MG63 (cell line): ENCODE measurements around the gene GHRL. TPM values are rescaled to one million over a fixed set of nuclear protein-coding genes. Genes with fewer than 3 reads are reported as not detected.
"Not testable (repeated sequence)": the region's sequence is repeated elsewhere in the genome, so short reads cannot be mapped to it uniquely, and the experiment has no call there.

Experiments used
- DNase-seq: peaks from one replicate; pipeline ENCODE4 v3.0.0-alpha.2; 2020
- H3K27me3 ChIP-seq: fragments of 250-450 bp; sonication (Bioruptor Pico); 2 replicates; pipeline ENCODE4 v1.5.1; 2020; ENCODE audit warnings: mild to moderate bottlenecking, moderate library complexity
- H3K36me3 ChIP-seq: fragments of 250-450 bp; sonication (Bioruptor Pico); 2 replicates; pipeline ENCODE4 v1.5.1; 2020; ENCODE audit warnings: mild to moderate bottlenecking, moderate library complexity
- H3K4me3 ChIP-seq: fragments of 250-450 bp; sonication (Bioruptor Pico); 2 replicates; pipeline ENCODE4 v1.5.1; 2020; ENCODE audit warnings: mild to moderate bottlenecking, moderate library complexity
- H3K9me3 ChIP-seq: fragments of 250-450 bp; sonication (Bioruptor Pico); 2 replicates; pipeline ENCODE4 v1.5.1; 2020; ENCODE audit warnings: mild to moderate bottlenecking, moderate library complexity
- total RNA-seq: library from RNA; depleted of rRNA; stranded (reverse); fragments of >200 nt; shearing (Covaris generic); gene quantifications from 2 replicates; pipeline ENCODE4 v1.2.3, GENCODE V29; 2014; ENCODE audit warnings: low replicate concordance

GHRL gene
- total RNA-seq, 1 experiment from 2014 or later = not detected

GRCh38 chr3:10310578-10310977 is 17.8 kb upstream of the GHRL start:
- no peak overlapping the region for H3K4me3 ChIP-seq
- H3K36me3 ChIP-seq = peaks cover 33% of the 10 kb centered on the region
- H3K27me3 ChIP-seq = no peaks in the 10 kb centered on the region
- no peak for DNase-seq
- H3K9me3 ChIP-seq = no peaks in the 10 kb centered on the region

GRCh38 chr3:10309736-10310135 is 17.0 kb upstream of the GHRL start:
- Histone ChIP-seq H3K4me3 (no peak overlapping the region), H3K36me3 (peaks cover 32% of the 10 kb centered on the region), H3K9me3 (no peaks in the 10 kb centered on the region), H3K27me3 (no peaks in the 10 kb centered on the region)
- DNase-seq = no peak

GRCh38 chr3:10308678-10309077 is 15.9 kb upstream of the GHRL start:
- Histone ChIP-seq H3K4me3 (no peak overlapping the region), H3K9me3 (no peaks in the 10 kb centered on the region), H3K36me3 (peaks cover 37% of the 10 kb centered on the region), H3K27me3 (no peaks in the 10 kb centered on the region)
- no peak for DNase-seq

- peaks cover 33% of the 10 kb centered on the region for H3K36me3 ChIP-seq
- DNase-seq = no peak
Observed at GRCh38 chr3:10306156-10306555, 13.4 kb upstream of the GHRL start.

DNA sequence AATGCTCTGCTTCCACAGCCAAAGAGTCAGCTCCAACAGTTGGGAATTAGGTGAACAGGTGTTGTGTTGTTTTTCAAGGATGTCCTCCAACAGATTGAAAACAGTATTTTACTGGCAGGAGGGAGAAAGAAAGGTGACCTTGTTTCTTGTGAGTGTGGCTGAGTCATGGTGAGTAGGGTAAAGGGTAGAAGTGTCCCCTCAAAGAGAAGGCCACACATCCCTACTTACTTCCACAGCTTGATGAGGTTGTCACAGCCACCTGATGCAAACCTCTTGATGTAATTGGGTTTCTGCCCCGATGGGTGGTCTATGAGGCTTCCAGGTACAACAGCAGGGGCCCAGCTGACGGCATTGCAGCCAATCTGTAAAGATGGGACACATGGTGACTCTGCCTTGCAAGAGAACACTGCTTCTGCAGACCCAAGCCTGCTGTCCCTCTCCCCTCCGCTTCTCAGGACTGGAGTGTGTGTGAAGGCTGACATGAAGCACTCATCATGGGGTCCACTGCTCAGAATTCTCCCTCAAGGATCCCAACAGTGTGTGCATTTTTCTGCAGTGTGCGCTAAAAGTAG is 12.7 kb upstream of the GHRL start:
- no peak overlapping the region for H3K4me3 ChIP-seq
- no peaks in the 10 kb centered on the region for H3K9me3 ChIP-seq
- DNase-seq = no peak
- H3K36me3 ChIP-seq = peaks cover 30% of the 10 kb centered on the region
- H3K27me3 ChIP-seq = no peaks in the 10 kb centered on the region

More at GRCh38 chr3:10306156-10306555, 13.4 kb upstream of the GHRL start:
- Histone ChIP-seq H3K4me3 (no peak overlapping the region), H3K9me3 (no peaks in the 10 kb centered on the region), H3K27me3 (no peaks in the 10 kb centered on the region)

DNA sequence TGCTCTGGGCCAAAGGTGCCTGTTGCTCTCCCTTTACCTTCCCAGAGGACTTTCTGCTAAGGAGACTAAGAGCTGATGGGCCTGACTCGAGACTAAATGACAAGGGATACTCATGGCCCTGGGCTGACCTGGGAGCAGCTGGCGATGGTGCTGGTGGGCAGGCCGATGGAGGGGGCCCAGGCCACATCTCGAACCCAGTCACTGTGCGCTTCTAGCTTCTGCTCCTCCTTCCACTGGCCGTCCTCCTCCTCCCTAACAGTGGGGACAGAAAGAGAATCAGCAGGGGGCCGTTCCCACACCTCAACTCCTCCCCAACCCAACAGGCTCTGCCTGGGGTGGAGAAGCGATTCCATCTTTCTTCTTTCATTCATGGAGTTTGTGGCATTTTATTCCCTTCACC is 12.2 kb upstream of the GHRL start:
- Histone ChIP-seq H3K27me3 (no peaks in the 10 kb centered on the region), H3K36me3 (peaks cover 25% of the 10 kb centered on the region), H3K4me3 (no peak overlapping the region), H3K9me3 (no peaks in the 10 kb centered on the region)
- DNase-seq = no peak

DNA sequence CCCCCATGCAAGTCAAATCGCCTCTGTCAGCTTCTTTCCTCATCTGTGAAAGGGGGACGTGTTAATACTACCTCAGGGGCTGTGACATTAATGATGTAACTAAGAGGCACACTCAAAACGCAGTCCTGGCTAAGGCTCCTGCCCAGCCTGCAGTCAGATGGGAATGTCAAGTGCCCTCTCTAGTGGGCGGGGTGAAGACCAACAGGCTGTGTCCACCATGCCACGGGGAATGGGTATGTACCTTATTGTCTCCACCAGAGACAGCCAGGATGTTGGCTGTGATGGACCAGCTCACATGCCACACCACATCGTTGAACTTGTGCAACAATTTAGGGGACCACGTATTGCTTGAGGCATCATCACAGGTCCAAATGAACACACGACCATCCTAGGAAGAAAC is 11.0 kb upstream of the GHRL start:
- DNase-seq = no peak
- Histone ChIP-seq H3K4me3 (no peak overlapping the region), H3K9me3 (no peaks in the 10 kb centered on the region), H3K27me3 (no peaks in the 10 kb centered on the region), H3K36me3 (peaks cover 20% of the 10 kb centered on the region)

- peaks cover 20% of the 10 kb centered on the region for H3K36me3 ChIP-seq
- H3K27me3 ChIP-seq = no peaks in the 10 kb centered on the region
- no peak for DNase-seq
- H3K4me3 ChIP-seq = no peak overlapping the region
- H3K9me3 ChIP-seq = no peaks in the 10 kb centered on the region
Observed at GRCh38 chr3:10303105-10303504, 10.4 kb upstream of the GHRL start.

DNA sequence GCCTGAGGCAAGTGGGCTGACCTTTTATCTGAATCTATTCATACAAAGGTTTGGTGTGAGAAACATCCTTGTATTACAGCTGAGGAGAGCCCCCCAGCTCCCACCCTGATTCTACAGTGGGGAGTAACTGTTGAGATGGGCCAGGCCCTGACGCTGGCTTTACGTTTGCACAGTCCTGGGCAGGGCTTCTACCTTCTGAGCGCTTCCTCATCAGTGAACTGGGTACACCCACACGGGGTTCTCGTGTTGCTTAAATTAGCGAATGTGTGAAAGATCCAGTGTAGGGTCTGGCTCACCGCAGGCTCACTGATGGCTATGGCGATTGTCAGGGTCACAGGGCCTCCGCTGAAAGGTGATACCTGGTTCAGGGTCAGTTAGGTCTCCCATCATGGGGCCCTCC is 7.3 kb upstream of the GHRL start:
- DNase-seq = no peak
- H3K9me3 ChIP-seq = no peaks in the 10 kb centered on the region
- H3K27me3 ChIP-seq = no peaks in the 10 kb centered on the region
- no peak overlapping the region for H3K4me3 ChIP-seq
- peaks cover 23% of the 10 kb centered on the region for H3K36me3 ChIP-seq

DNA sequence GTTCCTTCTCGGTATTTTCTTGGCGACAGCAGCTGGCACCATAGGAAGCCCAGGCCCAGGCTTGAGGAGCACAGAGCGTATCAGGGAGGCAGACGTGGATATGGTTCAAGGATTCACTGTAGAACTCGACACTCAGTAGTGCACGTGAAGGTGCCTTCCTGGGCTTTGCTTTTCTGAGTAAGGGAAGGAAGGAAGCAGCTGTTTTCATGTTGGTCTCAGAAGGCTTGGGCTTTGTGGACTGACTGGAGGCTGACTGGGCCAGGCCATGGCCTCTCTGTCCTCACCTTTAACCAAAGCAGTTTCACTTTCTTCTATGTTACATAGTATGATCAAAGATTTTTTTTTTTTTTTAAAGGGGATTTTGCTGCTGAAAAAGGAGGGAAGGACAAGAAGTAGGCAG is 6.9 kb upstream of the GHRL start:
- no peak overlapping the region for H3K4me3 ChIP-seq
- H3K27me3 ChIP-seq = no peaks in the 10 kb centered on the region
- H3K9me3 ChIP-seq = no peaks in the 10 kb centered on the region
- H3K36me3 ChIP-seq = peaks cover 26% of the 10 kb centered on the region
- DNase-seq = no peak

DNA sequence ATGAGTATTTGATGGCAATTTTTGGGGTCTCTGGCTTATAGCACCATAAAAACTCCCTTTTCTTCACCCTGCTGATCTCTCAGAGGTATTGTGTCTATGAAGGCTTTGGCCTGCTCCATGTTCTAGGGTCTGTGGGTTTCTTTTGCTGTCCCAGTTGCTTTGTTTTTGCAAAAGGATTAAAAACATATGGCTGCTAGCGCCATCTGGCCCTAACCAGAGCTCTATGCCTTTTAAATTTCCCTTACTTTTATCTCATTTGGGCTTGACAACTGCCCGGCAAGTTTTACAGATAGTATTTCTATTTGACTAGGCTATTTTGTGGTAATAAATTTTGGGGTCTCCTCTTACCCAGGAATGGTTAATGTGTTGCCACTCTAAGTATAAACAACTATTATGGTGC is 6.4 kb upstream of the GHRL start:
- H3K27me3 ChIP-seq = no peaks in the 10 kb centered on the region
- peaks cover 25% of the 10 kb centered on the region for H3K36me3 ChIP-seq
- DNase-seq = no peak
- H3K4me3 ChIP-seq = no peak overlapping the region
- no peaks in the 10 kb centered on the region for H3K9me3 ChIP-seq

DNA sequence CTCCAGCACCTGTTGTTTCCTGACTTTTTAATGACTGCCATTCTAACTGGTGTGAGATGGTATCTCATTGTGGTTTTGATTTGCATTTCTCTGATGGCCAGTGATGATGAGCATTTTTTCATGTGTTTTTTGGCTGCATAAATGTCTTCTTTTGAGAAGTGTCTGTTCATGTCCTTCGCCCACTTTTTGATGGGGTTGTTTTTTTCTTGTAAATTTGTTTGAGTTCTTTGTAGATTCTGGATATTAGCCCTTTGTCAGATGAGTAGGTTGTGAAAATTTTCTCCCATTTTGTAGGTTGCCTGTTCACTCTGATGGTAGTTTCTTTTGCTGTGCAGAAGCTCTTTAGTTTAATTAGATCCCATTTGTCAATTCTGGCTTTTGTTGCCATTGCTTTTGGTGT is 5.3 kb upstream of the GHRL start:
- not testable (repeated sequence) for H3K9me3 ChIP-seq, H3K27me3 ChIP-seq, DNase-seq, H3K4me3 ChIP-seq
- peaks cover 16% of the 10 kb centered on the region for H3K36me3 ChIP-seq

GRCh38 chr3:10294030-10294586 is 1.4 kb upstream of the GHRL start:
- Histone ChIP-seq H3K27me3 (no peaks in the 10 kb centered on the region), H3K36me3 (peaks cover 9% of the 10 kb centered on the region), H3K9me3 (no peaks in the 10 kb centered on the region), H3K4me3 (no peak overlapping the region)
- no peak for DNase-seq

- no peak overlapping the region for H3K4me3 ChIP-seq
- H3K36me3 ChIP-seq = peaks cover 10% of the 10 kb centered on the region
- H3K9me3 ChIP-seq = no peaks in the 10 kb centered on the region
- no peak for DNase-seq
- H3K27me3 ChIP-seq = no peaks in the 10 kb centered on the region
Observed at GRCh38 chr3:10291641-10292040, 1.1 kb downstream of the GHRL start.

- no peak for DNase-seq
- H3K9me3 ChIP-seq = no peaks in the 10 kb centered on the region
- H3K27me3 ChIP-seq = no peaks in the 10 kb centered on the region
- H3K36me3 ChIP-seq = peaks cover 7% of the 10 kb centered on the region
- H3K4me3 ChIP-seq = no peak overlapping the region
Observed at GRCh38 chr3:10290481-10291176, 2.1 kb downstream of the GHRL start.

GRCh38 chr3:10289787-10290355 is 2.9 kb downstream of the GHRL start:
- Histone ChIP-seq H3K36me3 (peaks cover 5% of the 10 kb centered on the region), H3K9me3 (no peaks in the 10 kb centered on the region), H3K4me3 (no peak overlapping the region), H3K27me3 (no peaks in the 10 kb centered on the region)
- no peak for DNase-seq

GRCh38 chr3:10289077-10289476 is 3.7 kb downstream of the GHRL start:
- peaks cover 4% of the 10 kb centered on the region for H3K36me3 ChIP-seq
- H3K4me3 ChIP-seq = no peak overlapping the region
- DNase-seq = no peak
- no peaks in the 10 kb centered on the region for H3K9me3 ChIP-seq
- H3K27me3 ChIP-seq = no peaks in the 10 kb centered on the region

- peaks cover 4% of the 10 kb centered on the region for H3K36me3 ChIP-seq
- H3K27me3 ChIP-seq = no peaks in the 10 kb centered on the region
- DNase-seq = no peak
- no peaks in the 10 kb centered on the region for H3K9me3 ChIP-seq
- no peak overlapping the region for H3K4me3 ChIP-seq
Observed at GRCh38 chr3:10288575-10288960, 4.2 kb downstream of the GHRL start.
